ENCODE results near the gene KIF6. TPM values are rescaled to one million over a fixed set of nuclear protein-coding genes. Genes with fewer than 3 reads are reported as not detected.

The KIF6 gene
- polyA plus RNA-seq, 3 donors: not detected

DNA sequence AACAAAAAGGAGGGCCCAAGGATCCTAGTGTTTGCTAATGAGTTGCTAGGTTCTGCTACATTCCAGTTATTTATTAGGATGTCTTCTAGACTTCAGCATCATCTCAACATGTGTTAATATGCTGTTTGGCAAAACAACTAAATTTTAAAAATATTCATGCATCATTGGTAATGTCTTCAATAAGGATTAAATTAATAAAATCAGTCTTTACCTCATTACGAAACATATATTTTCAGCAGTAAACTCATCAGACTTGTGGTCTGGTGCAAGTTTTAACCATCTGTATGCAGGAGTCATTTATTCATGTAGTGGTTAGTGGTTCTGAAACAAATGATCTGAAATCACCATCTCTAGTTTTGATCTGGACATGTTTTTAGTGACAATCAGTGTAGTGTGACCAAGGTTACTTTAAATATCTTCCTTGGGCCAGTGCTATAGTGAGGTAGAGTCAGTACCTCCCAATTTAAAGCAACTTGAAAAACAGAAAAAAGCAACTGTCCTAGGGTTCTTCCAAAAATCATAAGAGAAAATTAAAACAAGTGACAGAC, 317.7 kb downstream of the KIF6 start:
- Histone ChIP-seq H3K4me3 (replicated peaks in 1 of 3; ENCODE audit: low read depth in 2 of 3, low read length in 3 of 3) (no peak overlapping the region), H3K36me3 (replicated peaks in 1 of 2; ENCODE audit: control insufficient read depth in 1 of 2, insufficient read depth in 2 of 2, low read length in 2 of 2) (no peaks in the 10 kb centered on the region), H3K4me2 (replicated peaks; ENCODE audit: extremely low read depth, low read length, poor library complexity, severe bottlenecking) (no peak overlapping the region), H4K20me1 (ENCODE audit: insufficient read depth, low read length) (no peaks in the 10 kb centered on the region), H3K27me3 (ENCODE audit: control insufficient read depth in 2 of 2, insufficient read depth in 2 of 2, low read length in 2 of 2) (no peaks in the 10 kb centered on the region), H3K9me3 (replicated peaks in 1 of 2; ENCODE audit: control insufficient read depth in 1 of 2, insufficient read depth in 1 of 2, low read length in 2 of 2) (no peaks in the 10 kb centered on the region), H3K79me2 (ENCODE audit: insufficient read depth, low read length) (no peaks in the 10 kb centered on the region), H3K27ac (ENCODE audit: low read depth in 1 of 2, low read length in 2 of 2) (no peak overlapping the region), H2AFZ (ENCODE audit: insufficient read depth, low read depth, low read length, poor library complexity, severe bottlenecking) (no peak overlapping the region), H3K4me1 (ENCODE audit: control insufficient read depth in 1 of 2, insufficient read depth in 2 of 2, low read length in 2 of 2) (no peaks in the 10 kb centered on the region), H3K9ac (ENCODE audit: insufficient read depth, low read length, poor library complexity, severe bottlenecking) (no peak overlapping the region)
- Mint-ChIP-seq H3K27ac (no peak overlapping the region), H3K9me3 (peaks cover 0 to 2% (median 0%) of the 10 kb centered on the region in 7 donors), H3K4me3 (no peak overlapping the region), H3K36me3 (no peaks in the 10 kb centered on the region), H3K27me3 (ENCODE audit: low read depth in 3 of 3) (peaks cover 2 to 3% (median 2%) of the 10 kb centered on the region in 3 donors), H3K4me1 (no peaks in the 10 kb centered on the region)
- DNase-seq: no peak
- WGBS (ENCODE audit: insufficient coverage): no CpG with 5 or more reads among the region's 1 CpG
- intact Hi-C loops (cut with micrococcal nuclease): no loop called here
- TF ChIP-seq, protein P1, sequence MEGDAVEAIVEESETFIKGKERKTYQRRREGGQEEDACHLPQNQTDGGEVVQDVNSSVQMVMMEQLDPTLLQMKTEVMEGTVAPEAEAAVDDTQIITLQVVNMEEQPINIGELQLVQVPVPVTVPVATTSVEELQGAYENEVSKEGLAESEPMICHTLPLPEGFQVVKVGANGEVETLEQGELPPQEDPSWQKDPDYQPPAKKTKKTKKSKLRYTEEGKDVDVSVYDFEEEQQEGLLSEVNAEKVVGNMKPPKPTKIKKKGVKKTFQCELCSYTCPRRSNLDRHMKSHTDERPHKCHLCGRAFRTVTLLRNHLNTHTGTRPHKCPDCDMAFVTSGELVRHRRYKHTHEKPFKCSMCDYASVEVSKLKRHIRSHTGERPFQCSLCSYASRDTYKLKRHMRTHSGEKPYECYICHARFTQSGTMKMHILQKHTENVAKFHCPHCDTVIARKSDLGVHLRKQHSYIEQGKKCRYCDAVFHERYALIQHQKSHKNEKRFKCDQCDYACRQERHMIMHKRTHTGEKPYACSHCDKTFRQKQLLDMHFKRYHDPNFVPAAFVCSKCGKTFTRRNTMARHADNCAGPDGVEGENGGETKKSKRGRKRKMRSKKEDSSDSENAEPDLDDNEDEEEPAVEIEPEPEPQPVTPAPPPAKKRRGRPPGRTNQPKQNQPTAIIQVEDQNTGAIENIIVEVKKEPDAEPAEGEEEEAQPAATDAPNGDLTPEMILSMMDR (IDR thresholded peaks at IDR 0.05): no peak

DNA sequence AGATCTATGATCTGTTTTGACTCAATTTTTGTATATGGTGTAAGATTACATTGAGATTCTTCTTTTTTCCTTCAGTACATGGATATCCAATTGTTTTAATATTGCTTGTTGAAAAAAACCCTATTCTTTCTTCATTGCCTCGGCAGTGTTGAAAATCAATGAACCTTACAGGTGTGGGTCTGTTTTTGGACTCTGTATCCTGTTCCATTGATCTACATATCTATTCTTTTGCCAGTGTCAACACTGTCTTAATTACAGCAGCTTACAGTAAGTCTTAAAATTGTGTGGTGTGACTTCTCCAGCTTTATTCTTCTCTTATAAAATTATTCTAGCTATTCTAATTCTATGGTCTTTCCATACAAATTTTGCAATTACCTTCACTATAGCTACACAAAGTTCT, 320.9 kb downstream of the KIF6 start:
- H3K4me1 ChIP-seq (ENCODE audit: control insufficient read depth in 1 of 2, insufficient read depth in 2 of 2, low read length in 2 of 2): no peaks in the 10 kb centered on the region
- DNase-seq: no peak
- no peak overlapping the region for H2AFZ ChIP-seq (ENCODE audit: insufficient read depth, low read depth, low read length, poor library complexity, severe bottlenecking)
- no peaks in the 10 kb centered on the region for H3K4me1 Mint-ChIP-seq
- intact Hi-C loops (cut with micrococcal nuclease): no loop called here
- no peak overlapping the region for H3K4me2 ChIP-seq (replicated peaks; ENCODE audit: extremely low read depth, low read length, poor library complexity, severe bottlenecking)
- no CpG with 5 or more reads among the region's 1 CpG for WGBS (ENCODE audit: insufficient coverage)
- H3K27me3 Mint-ChIP-seq (ENCODE audit: low read depth in 3 of 3): peaks cover 0 to 4% (median 2%) of the 10 kb centered on the region in 3 donors
- no peaks in the 10 kb centered on the region for H3K79me2 ChIP-seq (ENCODE audit: insufficient read depth, low read length)
- H3K27ac ChIP-seq (ENCODE audit: low read depth in 1 of 2, low read length in 2 of 2): no peak overlapping the region
- H3K27me3 ChIP-seq (ENCODE audit: control insufficient read depth in 2 of 2, insufficient read depth in 2 of 2, low read length in 2 of 2): no peaks in the 10 kb centered on the region
- H3K27ac Mint-ChIP-seq: no peak overlapping the region
- H3K4me3 ChIP-seq (replicated peaks in 1 of 3; ENCODE audit: low read depth in 2 of 3, low read length in 3 of 3): no peak overlapping the region
- no peak overlapping the region for H3K9ac ChIP-seq (ENCODE audit: insufficient read depth, low read length, poor library complexity, severe bottlenecking)
- H3K36me3 ChIP-seq (replicated peaks in 1 of 2; ENCODE audit: control insufficient read depth in 1 of 2, insufficient read depth in 2 of 2, low read length in 2 of 2): no peaks in the 10 kb centered on the region
- H3K9me3 ChIP-seq (replicated peaks in 1 of 2; ENCODE audit: control insufficient read depth in 1 of 2, insufficient read depth in 1 of 2, low read length in 2 of 2): no peaks in the 10 kb centered on the region
- H3K36me3 Mint-ChIP-seq: no peaks in the 10 kb centered on the region
- H3K4me3 Mint-ChIP-seq: no peak overlapping the region
- H4K20me1 ChIP-seq (ENCODE audit: insufficient read depth, low read length): no peaks in the 10 kb centered on the region
- TF ChIP-seq, protein P1 (IDR thresholded peaks at IDR 0.05): no peak
- peaks cover 0 to 2% (median 0%) of the 10 kb centered on the region in 7 donors for H3K9me3 Mint-ChIP-seq

Measured in CD14-positive monocyte (primary cell).